NCI-H2081 treated with DMSO at 0.1 percent for 48 hours (cell line): ENCODE results near the gene SNAP29.
"Not testable (repeated sequence)": the region's sequence is repeated elsewhere in the genome, so short reads cannot be mapped to it uniquely, and the experiment has no call there.

Experiments
- DNase-seq: peaks from one replicate; lab custom pipeline; 2025; lab: John Stamatoyannopoulos, UW

SNAP29 gene

DNA sequence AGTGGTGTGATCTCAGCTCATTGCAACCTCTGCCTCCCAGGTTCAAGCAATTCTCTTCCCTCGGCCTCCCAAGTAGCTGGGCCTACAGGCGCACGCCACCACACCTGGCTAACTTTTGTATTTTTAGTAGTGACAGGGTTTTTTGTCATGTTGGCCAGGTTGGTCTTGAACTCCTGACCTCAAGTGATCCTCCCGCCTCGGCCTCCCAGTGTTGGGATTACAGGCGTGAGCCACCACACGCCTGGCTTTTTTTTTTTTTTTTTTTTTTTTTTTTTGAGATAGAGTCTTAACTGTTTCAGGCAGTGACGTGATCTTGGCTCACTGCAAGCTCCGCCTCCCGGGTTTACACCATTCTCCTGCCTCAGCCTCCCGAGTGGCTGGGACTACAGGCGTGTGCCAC is 71.6 kb downstream of the SNAP29 start:
- DNase-seq = not testable (repeated sequence)

DNA sequence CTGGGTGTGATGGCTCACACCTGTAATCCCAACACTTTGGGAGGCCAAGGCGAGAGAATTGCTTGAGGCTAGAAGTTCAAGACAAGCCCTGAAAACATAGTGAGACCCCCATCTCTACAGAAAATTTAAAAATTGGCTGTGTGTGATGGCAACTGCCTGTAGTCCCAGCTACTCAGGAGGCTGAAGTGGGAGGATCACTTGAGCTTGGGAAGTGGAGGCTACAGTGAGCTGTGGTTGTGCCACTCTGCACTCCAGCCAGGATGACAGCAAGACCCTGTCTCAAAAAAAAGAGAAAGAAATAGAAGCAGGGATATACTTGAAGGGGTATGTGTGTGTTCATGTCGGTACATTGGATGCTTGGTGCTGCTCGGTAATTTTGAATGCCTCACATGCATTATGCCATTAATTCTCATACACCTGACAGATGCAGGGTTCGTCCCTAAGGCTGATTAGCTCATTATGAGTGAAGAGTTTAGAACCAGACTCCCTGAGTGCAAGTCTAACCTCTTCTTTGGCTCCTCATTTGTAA is 72.4 kb downstream of the SNAP29 start:
- no peak for DNase-seq

DNA sequence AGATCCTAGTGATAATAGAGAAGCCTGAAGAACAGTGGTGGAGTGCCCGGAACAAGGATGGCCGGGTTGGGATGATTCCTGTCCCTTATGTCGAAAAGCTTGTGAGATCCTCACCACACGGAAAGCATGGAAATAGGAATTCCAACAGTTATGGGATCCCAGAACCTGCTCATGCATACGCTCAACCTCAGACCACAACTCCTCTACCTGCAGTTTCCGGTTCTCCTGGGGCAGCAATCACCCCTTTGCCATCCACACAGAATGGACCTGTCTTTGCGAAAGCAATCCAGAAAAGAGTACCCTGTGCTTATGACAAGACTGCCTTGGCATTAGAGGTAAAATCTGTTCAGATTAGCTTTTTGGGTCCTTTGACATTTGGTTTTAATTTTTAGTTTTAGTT is 75.1 kb downstream of the SNAP29 start:
- DNase-seq = no peak

- not testable (repeated sequence) for DNase-seq
These were observed 76.2 kb downstream of the SNAP29 start for GRCh38 chr22:20935049-20935448.

- DNase-seq = not testable (repeated sequence)
These were observed 77.2 kb downstream of the SNAP29 start for GRCh38 chr22:20935780-20936539.

DNA sequence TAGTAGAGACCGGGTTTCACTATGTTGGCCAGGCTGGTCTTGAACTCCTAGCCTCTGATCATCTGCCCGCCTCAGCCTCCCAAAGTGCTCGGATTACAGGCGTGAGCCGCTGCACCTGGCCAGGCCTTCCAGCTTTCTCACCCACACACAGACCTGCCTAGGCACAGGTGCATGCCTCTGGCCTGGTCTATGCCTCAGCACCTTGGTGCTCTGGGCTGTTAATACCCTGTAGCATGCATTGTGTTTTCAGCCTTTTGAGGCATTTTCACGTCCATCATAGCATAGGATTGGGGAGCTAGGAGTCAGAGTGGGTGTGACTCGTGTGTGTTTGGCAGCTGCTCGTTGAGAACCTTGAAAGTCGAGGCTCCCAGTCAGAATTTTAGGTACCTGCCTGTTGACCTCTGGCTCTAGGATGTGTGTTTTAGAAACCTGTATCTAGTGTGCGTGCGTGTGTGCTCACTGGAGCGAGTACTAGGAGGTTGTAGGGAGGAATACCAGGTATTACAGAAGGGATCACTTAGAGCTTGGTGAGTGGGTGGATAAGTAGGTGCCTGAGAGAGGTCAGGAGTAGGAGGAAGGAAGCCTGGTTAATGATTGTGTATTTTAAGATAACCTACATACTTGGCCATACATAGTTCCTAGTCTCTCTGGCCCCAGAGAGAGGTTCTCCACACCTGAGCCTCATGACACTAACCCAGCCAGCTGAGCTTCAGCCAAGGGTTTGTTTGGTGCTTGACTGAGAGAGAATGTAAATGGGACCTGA is 78.4 kb downstream of the SNAP29 start:
- no peak for DNase-seq

DNA sequence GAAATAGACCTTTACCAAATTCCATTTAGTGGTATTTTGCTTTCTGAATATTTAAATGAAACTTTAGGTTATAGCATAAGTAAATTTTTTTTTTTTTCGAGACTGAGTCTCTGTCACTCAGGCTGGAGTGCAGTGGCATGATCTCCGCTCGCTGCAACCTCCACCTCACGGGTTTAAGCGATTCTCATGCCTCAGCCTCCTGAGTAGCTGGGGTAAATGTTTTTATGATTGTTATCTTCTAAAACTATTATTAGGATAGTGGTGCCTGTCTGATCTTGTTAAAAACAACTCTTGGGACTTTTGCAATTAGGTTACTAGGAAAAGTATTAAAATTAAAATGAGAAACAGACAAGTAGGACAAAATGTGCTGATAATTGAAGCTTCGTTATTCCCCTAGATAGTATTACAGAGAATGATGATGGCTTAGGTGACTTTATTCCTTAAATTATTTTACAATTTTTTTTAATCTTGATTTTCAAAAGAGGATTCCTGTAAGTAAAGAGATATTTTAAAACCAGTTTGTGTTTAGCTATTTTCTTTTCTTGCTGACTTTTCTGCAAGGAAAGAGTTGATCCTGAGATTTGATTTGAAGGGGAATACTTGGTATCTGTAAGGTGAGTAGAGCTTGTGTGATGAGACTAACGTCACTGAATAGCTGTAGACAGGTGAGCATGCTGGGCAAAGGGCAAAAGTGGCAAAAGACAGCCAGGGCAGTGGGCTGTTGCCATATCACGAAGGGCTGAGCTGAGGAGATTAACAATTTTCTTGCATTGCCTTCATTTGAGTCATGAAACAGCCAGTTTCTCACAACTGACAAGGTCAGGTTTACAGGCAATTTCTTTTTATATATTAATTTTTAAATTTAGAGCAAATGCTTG is 79.2 kb downstream of the SNAP29 start:
- DNase-seq = no peak

DNA sequence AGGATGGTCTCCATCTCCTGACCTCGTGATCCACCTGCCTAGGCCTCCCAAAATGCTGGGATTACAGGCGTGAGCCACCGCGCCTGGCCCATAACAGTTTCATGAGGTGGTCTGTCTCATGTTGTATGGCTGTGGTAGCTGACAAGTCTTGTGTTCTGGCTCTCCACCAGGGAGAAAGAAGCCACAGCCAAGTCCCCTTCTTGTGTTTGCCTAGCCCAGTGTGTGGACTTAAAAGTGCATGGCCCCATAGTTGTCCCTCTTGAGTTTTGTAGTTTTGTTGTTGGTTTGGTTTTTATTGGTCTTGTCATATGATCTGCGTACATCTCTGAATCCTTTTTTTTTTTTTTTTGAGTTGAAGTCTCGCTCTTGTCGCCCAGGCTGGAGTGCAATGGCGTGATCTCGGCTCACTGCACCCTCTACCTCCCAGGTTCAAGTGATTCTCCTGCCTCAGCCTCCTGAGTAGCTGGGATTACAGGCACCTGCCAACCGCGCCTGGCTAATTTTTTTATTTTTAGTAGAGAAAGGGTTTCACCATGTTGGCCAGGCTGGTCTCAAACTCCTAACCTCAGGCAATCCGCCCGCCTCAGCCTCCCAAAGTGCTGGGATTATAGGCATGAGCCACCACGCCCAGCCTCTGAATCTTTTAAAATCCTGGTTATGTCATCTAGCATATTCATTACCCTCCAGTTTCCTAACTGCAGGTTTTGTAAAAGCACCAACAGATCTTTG is 80.8 kb downstream of the SNAP29 start:
- not testable (repeated sequence) for DNase-seq

DNA sequence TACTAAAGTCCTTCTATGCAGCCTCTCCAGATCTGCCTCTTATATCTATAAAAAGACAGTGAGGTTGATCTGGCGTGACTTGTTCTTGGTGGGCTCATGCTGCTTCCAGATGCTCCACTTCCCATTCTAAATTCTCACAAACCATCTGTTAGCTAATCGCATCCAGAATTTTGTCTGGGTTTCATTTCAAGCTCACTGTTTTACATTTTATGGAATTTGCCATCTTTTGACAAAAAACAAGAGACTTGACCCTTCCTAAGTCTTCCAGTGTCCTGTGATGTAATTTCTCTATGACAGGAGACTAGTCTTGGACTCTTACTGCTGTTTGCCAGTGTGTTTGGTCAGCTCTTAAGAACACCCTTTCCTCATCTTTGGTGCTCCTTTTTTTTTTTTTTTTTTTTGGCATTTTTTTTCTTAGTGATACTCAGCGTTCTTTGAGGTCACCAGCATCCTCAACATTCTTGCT is 81.4 kb downstream of the SNAP29 start:
- no peak for DNase-seq
